AG09309 (cell line): ENCODE results near the gene NRCAM.

Experiments used
- DNase-seq: peaks from one replicate; pipeline ENCODE4 v3.0.0-alpha.2; 2010; ENCODE audit warnings: low read depth
- H3K4me3 ChIP-seq: 2 replicates; pipeline ENCODE4 v1.5.1; 2011; ENCODE audit warnings: mild to moderate bottlenecking, low read depth, low read length, moderate library complexity; ENCODE audit not compliant: control insufficient read depth
- TF ChIP-seq, protein P1 (sequence below): IDR thresholded peaks from 2 replicates; pipeline ENCODE4 v1.5.1; 2011; ENCODE audit warnings: mild to moderate bottlenecking, low read depth, low read length, inconsistent platforms; ENCODE audit not compliant: insufficient read depth, control insufficient read depth; ENCODE audit errors: missing control alignments

The NRCAM gene

DNA sequence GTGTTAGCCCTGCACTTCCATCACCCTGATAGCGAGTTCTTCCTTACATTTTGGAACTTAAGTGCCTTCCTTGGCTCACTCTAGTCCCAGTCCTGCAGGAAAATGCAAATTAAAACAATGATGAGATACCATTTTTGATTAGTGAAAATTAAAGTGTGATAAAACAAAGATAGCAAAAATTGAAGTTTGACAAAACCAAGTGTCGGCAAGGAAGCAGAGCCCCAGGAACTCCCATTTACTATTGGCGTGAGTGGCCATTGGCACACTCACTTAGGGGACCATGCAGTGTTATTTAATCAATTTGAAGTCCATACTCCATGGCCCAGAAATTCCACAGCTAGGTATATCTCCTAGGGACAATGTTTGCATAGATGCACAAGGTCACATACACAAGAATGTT is 354.5 kb downstream of the NRCAM start:
- no peak for DNase-seq
- no peak overlapping the region for H3K4me3 ChIP-seq
- TF ChIP-seq, protein P1, sequence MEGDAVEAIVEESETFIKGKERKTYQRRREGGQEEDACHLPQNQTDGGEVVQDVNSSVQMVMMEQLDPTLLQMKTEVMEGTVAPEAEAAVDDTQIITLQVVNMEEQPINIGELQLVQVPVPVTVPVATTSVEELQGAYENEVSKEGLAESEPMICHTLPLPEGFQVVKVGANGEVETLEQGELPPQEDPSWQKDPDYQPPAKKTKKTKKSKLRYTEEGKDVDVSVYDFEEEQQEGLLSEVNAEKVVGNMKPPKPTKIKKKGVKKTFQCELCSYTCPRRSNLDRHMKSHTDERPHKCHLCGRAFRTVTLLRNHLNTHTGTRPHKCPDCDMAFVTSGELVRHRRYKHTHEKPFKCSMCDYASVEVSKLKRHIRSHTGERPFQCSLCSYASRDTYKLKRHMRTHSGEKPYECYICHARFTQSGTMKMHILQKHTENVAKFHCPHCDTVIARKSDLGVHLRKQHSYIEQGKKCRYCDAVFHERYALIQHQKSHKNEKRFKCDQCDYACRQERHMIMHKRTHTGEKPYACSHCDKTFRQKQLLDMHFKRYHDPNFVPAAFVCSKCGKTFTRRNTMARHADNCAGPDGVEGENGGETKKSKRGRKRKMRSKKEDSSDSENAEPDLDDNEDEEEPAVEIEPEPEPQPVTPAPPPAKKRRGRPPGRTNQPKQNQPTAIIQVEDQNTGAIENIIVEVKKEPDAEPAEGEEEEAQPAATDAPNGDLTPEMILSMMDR: no peak

GRCh38 chr7:108099713-108100112 is 356.5 kb downstream of the NRCAM start:
- DNase-seq: no peak
- TF ChIP-seq, protein P1: no peak
- H3K4me3 ChIP-seq: no peak overlapping the region

- H3K4me3 ChIP-seq: no peak overlapping the region
- DNase-seq: no peak
- TF ChIP-seq, protein P1: peak; percentile 28
Measured at GRCh38 chr7:108097703-108098102, 358.5 kb downstream of the NRCAM start.
